ENCODE measurements around the gene SEC14L6. TPM values are rescaled to one million over a fixed set of nuclear protein-coding genes. Genes with fewer than 3 reads are reported as not detected.

Gene SEC14L6
- total RNA-seq, 1 experiment from 2014 or later: 1.1 TPM

DNA sequence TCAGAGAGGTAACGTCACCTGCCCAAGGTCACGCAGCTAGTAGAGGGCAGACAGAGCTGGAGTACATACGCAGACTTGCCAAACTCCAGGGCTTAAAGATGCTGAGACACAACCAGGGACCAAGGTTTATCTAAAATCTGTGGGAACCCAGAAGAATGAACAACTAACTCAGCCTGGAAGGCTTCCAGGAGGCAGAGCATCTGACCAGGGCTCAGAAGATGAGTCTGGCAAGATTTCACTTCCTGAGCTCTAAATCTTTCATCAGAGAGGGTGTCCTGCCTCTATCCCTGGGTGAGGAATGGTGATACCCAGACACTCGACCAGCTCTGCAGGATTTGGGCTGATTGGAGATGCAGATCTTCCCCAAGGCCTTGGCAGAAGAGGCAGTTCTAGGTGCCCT, 18.8 kb upstream of the SEC14L6 start:
- Histone ChIP-seq H2BK5ac (ENCODE audit: insufficient read length, low read length) (no peak overlapping the region), H3K79me1 (ENCODE audit: insufficient read depth, low read depth, low read length, poor library complexity, severe bottlenecking) (no peaks in the 10 kb centered on the region), H2BK120ac (ENCODE audit: low read depth, low read length, poor library complexity, severe bottlenecking) (no peak overlapping the region), H2AK5ac (ENCODE audit: insufficient read length, low read length) (no peak overlapping the region), H3K4me1 (ENCODE audit: insufficient read depth, low read length) (no peaks in the 10 kb centered on the region), H3K4me2 (ENCODE audit: insufficient read depth, insufficient read length, low read length) (no peak overlapping the region), H3K4ac (ENCODE audit: low read depth, low read length) (no peak overlapping the region), H3K27me3 (ENCODE audit: insufficient read depth, low read length) (no peaks in the 10 kb centered on the region), H2BK20ac (ENCODE audit: low read depth, low read length, poor library complexity, severe bottlenecking) (no peak overlapping the region), H4K5ac (ENCODE audit: insufficient read length, low read depth, low read length) (no peak overlapping the region), H2AFZ (ENCODE audit: low read length) (no peak overlapping the region), H3K18ac (ENCODE audit: insufficient read length, low read depth, low read length) (no peak overlapping the region), H4K91ac (ENCODE audit: insufficient read length, low read depth, low read length) (no peak overlapping the region), H3K23ac (ENCODE audit: insufficient read length, low read depth, low read length) (no peak overlapping the region), H4K20me1 (ENCODE audit: control insufficient read depth, insufficient read depth, insufficient read length) (no peaks in the 10 kb centered on the region), H2BK15ac (ENCODE audit: low read depth, low read length) (no peak overlapping the region), H3K9ac (ENCODE audit: extremely low read depth, insufficient read length, low read length) (no peak overlapping the region), H3K27ac (ENCODE audit: insufficient read length, low read depth, low read length) (no peak overlapping the region), H3K9me3 (ENCODE audit: control insufficient read depth, low read depth, low read length) (no peaks in the 10 kb centered on the region), H3K23me2 (ENCODE audit: insufficient read length, low read depth, low read length, poor library complexity, severe bottlenecking) (no peaks in the 10 kb centered on the region), H3K79me2 (ENCODE audit: insufficient read depth, low read length) (no peaks in the 10 kb centered on the region), H3T11ph (ENCODE audit: low read length) (no peak overlapping the region), H3K14ac (ENCODE audit: insufficient read depth, low read length) (no peak overlapping the region), H4K8ac (replicated peaks; ENCODE audit: insufficient read length, low read depth, low read length) (no peak overlapping the region), H2BK12ac (ENCODE audit: insufficient read length, low read depth, low read length) (no peak overlapping the region), H3K56ac (ENCODE audit: insufficient read length, low read depth, low read length) (no peak overlapping the region)
- no peak for TF ChIP-seq CTCF (conservative IDR thresholded peaks at IDR 0.05)
- H3K9me3 Mint-ChIP-seq: no peaks in the 10 kb centered on the region
- no peak overlapping the region for H3K27ac Mint-ChIP-seq
- H3K4me1 Mint-ChIP-seq: peaks cover 28 to 31% of the 10 kb centered on the region in 2 experiments
- WGBS (ENCODE audit: extremely low coverage, insufficient read length, low lambda C conversion rate): no CpG with 5 or more reads among the region's 4 CpGs
- H3K4me3 Mint-ChIP-seq: no peak overlapping the region
- DNase-seq: no peak
- H3K27me3 Mint-ChIP-seq (ENCODE audit: low read depth): peaks cover 3% of the 10 kb centered on the region
- peaks cover 0 to 2% (median 0%) of the 10 kb centered on the region in 3 experiments; a peak in 1 of 7 replicates for H3K36me3 Mint-ChIP-seq (ENCODE audit: insufficient read depth in 1 of 3, low read depth in 3 of 3)
